Cardiac fibroblast (primary cell): Measurements from ENCODE around the gene KIAA0513.

Experiments
- DNase-seq, 2 donors: peaks; one replicate each; pipeline versions ENCODE4 v3.0.0 to v3.0.0-alpha.2; 2010; ENCODE audit warnings: low read depth in 2 of 2
- H3K4me3 ChIP-seq, 2 donors: replicated peaks in 1 of 2; 1 replicate in 1 of 2; 2 replicates in 1 of 2; pipeline ENCODE4 v1.5.1; 2011; ENCODE audit warnings: low read depth in 2 of 2, low read length in 2 of 2, mild to moderate bottlenecking in 2 of 2, moderate library complexity in 1 of 2
- CTCF ChIP-seq: IDR thresholded peaks from one replicate; pipeline ENCODE4 v1.5.1; 2011; ENCODE audit warnings: low read depth, mild to moderate bottlenecking, low read length, inconsistent platforms

The KIAA0513 gene

GRCh38 chr16:85017633-85018032 lies 10.0 kb upstream of the KIAA0513 start:
- no peak for TF ChIP-seq CTCF
- no peak overlapping the region for H3K4me3 ChIP-seq
- DNase-seq, result no peak

- H3K4me3 ChIP-seq, result no peak overlapping the region
- DNase-seq, result no peak
- TF ChIP-seq CTCF, result no peak
Measured at GRCh38 chr16:85018529-85019236, 8.9 kb upstream of the KIAA0513 start.

GRCh38 chr16:85019659-85020245 lies 7.8 kb upstream of the KIAA0513 start:
- DNase-seq, result no peak
- no peak for TF ChIP-seq CTCF
- no peak overlapping the region for H3K4me3 ChIP-seq

GRCh38 chr16:85025781-85026653 lies 1.6 kb upstream of the KIAA0513 start:
- TF ChIP-seq CTCF, result no peak
- no peak for DNase-seq
- no peak overlapping the region for H3K4me3 ChIP-seq

GRCh38 chr16:85026703-85027102 lies 892 bp upstream of the KIAA0513 start:
- H3K4me3 ChIP-seq, result peak overlapping the region in 1 of 2 donors; percentile 77
- no peak for TF ChIP-seq CTCF
- DNase-seq, result no peak

GRCh38 chr16:85027958-85028684 lies 526 bp downstream of the KIAA0513 start:
- no peak for DNase-seq
- peak overlapping the region; percentile 67 to 76 for H3K4me3 ChIP-seq
- no peak for TF ChIP-seq CTCF
